Suprapubic skin (tissue), 4 donors: Measurements from ENCODE around the gene SLC8A1.

Source experiments
- EP300 ChIP-seq: sonication (generic); formaldehyde crosslinking; IDR thresholded peaks from one replicate; pipeline ENCODE4 v1.6.1; 2017; ENCODE audit warnings: antibody characterized with exemption
- POLR2A ChIP-seq, 2 donors: fragments of 450-650 bp; IDR thresholded peaks; one replicate each; pipeline ENCODE4 v1.6.1; 2017; ENCODE audit warnings: antibody characterized with exemption in 2 of 2, mild to moderate bottlenecking in 2 of 2, moderate library complexity in 2 of 2
- POLR2AphosphoS5 ChIP-seq, 3 donors: sonication (generic); formaldehyde crosslinking; IDR thresholded peaks; one replicate each; pipeline ENCODE4 v1.6.1; 2017; ENCODE audit warnings: antibody characterized with exemption in 3 of 3
- TF ChIP-seq, protein P1 (sequence below), 2 donors: fragments of 200-600 bp in 1 of 2; fragments of 450-650 bp in 1 of 2; sonication (generic) in 1 of 2; IDR thresholded peaks; one replicate each; pipeline ENCODE4 v1.5.1; 2016 to 2019; ENCODE audit warnings: antibody characterized with exemption in 2 of 2, mild to moderate bottlenecking in 1 of 2, moderate library complexity in 1 of 2

- TF ChIP-seq, protein P1, sequence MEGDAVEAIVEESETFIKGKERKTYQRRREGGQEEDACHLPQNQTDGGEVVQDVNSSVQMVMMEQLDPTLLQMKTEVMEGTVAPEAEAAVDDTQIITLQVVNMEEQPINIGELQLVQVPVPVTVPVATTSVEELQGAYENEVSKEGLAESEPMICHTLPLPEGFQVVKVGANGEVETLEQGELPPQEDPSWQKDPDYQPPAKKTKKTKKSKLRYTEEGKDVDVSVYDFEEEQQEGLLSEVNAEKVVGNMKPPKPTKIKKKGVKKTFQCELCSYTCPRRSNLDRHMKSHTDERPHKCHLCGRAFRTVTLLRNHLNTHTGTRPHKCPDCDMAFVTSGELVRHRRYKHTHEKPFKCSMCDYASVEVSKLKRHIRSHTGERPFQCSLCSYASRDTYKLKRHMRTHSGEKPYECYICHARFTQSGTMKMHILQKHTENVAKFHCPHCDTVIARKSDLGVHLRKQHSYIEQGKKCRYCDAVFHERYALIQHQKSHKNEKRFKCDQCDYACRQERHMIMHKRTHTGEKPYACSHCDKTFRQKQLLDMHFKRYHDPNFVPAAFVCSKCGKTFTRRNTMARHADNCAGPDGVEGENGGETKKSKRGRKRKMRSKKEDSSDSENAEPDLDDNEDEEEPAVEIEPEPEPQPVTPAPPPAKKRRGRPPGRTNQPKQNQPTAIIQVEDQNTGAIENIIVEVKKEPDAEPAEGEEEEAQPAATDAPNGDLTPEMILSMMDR (IDR thresholded peaks at IDR 0.05), result no peak
- TF ChIP-seq POLR2A (IDR thresholded peaks at IDR 0.05) (no peak), POLR2AphosphoS5 (IDR thresholded peaks at IDR 0.05) (no peak), EP300 (no peak)
These were observed 67.7 kb downstream of the SLC8A1 start for GRCh38 chr2:40384233-40384632.
